ENCODE measurements around the gene MIER1. TPM values are rescaled to one million over a fixed set of nuclear protein-coding genes. Genes with fewer than 3 reads are reported as not detected.
"Not testable (repeated sequence)": the region's sequence is repeated elsewhere in the genome, so short reads cannot be mapped to it uniquely, and the experiment has no call there.

MIER1 gene
- total RNA-seq (10 to 100 TPM in 3 of 6 donors, 1 to 10 TPM in 3; 8.0 to 17.5 (median 10.2) TPM), polyA plus RNA-seq (1 to 10 TPM; 5.2 to 9.5 TPM)

DNA sequence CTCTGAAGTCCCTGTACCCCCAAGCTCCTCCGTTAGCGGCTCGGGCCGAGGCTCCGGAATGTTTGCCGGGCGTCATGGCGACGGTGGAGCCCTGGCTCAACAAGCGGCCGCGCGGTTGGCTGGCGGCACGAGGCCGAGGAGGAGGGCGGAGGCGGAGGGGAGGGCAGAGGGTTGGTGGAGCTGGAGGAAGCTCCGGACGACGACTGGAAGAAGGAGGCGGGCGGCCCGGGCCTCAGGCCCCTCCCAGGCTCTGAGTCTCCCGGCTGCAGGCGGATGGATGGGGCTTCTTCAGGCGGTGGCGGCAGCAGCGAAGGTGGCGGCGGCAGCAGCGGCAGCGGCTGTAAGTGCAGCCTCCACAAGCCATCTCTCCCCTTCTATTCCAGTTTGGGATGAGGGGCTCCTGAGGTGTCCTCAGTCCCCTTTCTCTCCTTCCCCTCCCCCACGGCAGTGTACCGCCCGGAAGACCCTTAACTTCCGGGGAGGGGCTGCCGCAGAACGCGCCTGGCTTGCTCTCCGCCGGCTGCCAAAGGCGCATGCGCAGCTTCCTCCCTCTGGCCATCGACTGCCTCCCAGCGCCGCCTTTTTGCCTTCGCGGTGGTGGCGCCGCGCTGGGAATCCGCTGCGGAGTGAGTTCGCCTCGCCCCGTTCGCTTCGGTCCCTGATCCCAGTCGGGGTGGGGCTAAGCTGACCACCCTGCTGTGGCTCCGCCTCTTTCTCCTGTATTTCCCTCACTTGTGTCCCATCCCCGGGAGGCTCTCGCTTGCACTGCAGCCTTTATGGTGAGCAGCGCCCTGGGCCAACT lies at the start of gene MIER1, which contains the start of gene DNAI4:
MIER1 (plus strand) TSS at position 235 of the 802 bp plus-strand sequence; CDS start at position 274, 39 bp downstream.
DNAI4 (minus strand) TSS at position 101 of the 802 bp plus-strand sequence; CDS start at position 76, 25 bp downstream.
- peak; percentile 97 to 99 (median 98) for DNase-seq
- Histone ChIP-seq H3K4me1 (peaks cover 0 to 8% (median 0%) of the 10 kb centered on the region in 3 donors), H3K4me3 (peak within 1 kb of the TSS; percentile 62 to 89 (median 78)), H3K27ac (peak within 1 kb of the TSS; percentile 83 to 97 (median 92)), H3K36me3 (no peaks in the 10 kb centered on the region), H3K27me3 (no peaks in the 10 kb centered on the region), H3K9me3 (no peaks in the 10 kb centered on the region)
- ATAC-seq: peak; percentile 94 to 98 (median 96)
- FAIRE-seq: peak; percentile 60
- TF ChIP-seq, protein P1, sequence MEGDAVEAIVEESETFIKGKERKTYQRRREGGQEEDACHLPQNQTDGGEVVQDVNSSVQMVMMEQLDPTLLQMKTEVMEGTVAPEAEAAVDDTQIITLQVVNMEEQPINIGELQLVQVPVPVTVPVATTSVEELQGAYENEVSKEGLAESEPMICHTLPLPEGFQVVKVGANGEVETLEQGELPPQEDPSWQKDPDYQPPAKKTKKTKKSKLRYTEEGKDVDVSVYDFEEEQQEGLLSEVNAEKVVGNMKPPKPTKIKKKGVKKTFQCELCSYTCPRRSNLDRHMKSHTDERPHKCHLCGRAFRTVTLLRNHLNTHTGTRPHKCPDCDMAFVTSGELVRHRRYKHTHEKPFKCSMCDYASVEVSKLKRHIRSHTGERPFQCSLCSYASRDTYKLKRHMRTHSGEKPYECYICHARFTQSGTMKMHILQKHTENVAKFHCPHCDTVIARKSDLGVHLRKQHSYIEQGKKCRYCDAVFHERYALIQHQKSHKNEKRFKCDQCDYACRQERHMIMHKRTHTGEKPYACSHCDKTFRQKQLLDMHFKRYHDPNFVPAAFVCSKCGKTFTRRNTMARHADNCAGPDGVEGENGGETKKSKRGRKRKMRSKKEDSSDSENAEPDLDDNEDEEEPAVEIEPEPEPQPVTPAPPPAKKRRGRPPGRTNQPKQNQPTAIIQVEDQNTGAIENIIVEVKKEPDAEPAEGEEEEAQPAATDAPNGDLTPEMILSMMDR (IDR thresholded peaks at IDR 0.05): peak in 1 of 4 donors; percentile 7
- intact Hi-C loops (cut with DNase I): no loop called here
- WGBS, 2 donors: 0 to 1% methylated on average over 46 to 64 of the region's 64 CpGs

DNA sequence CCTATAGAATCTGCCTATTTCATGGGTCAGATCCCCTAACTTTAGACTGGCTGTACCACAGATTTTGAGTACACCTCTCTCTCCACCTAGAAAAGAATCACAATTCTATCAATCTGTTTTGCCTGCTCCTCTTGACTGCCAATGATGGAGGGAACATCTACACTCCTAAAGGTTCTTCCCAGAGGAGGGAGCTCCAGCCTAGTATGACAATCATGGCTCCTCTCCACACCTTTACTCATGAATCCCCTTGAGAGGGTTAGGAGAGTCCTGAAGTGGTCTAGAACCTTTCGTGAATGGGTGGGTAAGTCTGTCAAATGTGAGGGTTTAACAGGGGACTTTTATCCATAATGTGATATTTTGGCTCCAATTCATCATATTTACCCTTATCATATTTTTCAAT lies 48.1 kb upstream of the MIER1 start:
- H3K27me3 ChIP-seq: no peaks in the 10 kb centered on the region
- H3K9me3 ChIP-seq: no peaks in the 10 kb centered on the region
- H3K27ac ChIP-seq: no peak overlapping the region
- H3K36me3 ChIP-seq: no peaks in the 10 kb centered on the region
- intact Hi-C loops (cut with DNase I): no loop called here
- WGBS, 2 donors: 76% methylated on average over 1 of the region's 1 CpG
- TF ChIP-seq, protein P1 (IDR thresholded peaks at IDR 0.05): no peak
- no peak overlapping the region for H3K4me3 ChIP-seq
- DNase-seq: no peak
- ATAC-seq: no peak
- no peak for FAIRE-seq
- H3K4me1 ChIP-seq: no peaks in the 10 kb centered on the region

DNA sequence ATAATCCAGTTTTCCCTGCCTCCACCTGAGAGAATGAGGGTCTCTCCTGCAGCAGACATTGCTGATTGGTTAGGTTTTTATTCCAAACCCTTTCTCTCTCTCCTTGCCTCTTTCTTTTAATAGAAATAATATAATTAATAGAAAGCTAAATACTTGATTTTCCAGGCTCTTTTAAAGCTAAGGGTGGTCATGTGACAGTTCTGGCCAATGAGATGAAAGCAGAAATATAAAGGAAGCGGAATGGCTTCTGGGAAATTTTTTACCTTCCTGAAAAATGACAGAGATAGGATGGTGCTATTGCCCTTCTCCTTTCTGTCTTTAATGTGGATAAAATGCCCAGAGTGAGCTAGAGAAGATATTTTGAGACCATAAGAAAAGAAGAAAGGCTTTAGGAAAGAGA lies 35.8 kb upstream of the MIER1 start:
- Histone ChIP-seq H3K36me3 (no peaks in the 10 kb centered on the region), H3K27ac (no peak overlapping the region), H3K4me3 (no peak overlapping the region), H3K9me3 (no peaks in the 10 kb centered on the region), H3K27me3 (no peaks in the 10 kb centered on the region), H3K4me1 (no peaks in the 10 kb centered on the region)
- TF ChIP-seq, protein P1 (IDR thresholded peaks at IDR 0.05): no peak
- intact Hi-C loops (cut with DNase I): no loop called here
- DNase-seq (no peak), ATAC-seq (no peak), FAIRE-seq (no peak)
- 94 to 96% methylated on average over 1 of the region's 1 CpG for WGBS, 2 donors

DNA sequence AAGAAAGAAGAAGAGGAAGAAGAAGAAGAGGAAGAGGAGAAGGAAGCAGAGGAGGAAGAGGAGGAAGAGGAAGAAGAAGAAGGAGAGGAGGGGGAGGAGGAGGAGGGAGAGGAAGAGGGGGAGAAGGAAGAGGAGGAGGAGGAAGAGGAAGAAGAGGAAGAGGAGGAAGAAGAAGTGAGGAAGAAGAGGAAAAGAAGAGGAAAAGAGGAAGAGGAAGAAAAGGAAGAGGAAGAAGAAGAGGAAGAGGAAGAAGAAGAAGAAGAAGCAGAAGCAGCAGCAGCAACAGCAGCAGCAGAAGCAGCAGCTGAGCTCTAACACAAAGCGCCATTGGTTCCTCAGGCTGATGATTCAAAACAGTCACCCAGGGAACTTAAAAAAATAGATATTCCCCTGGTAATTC lies 34.2 kb upstream of the MIER1 start:
- no peaks in the 10 kb centered on the region for H3K27me3 ChIP-seq
- FAIRE-seq (no peak), ATAC-seq (no peak), DNase-seq (no peak)
- WGBS, 2 donors: 98 to 100% methylated on average over 1 of the region's 1 CpG
- TF ChIP-seq, protein P1 (IDR thresholded peaks at IDR 0.05): no peak
- no peak overlapping the region for H3K4me3 ChIP-seq
- H3K27ac ChIP-seq: no peak overlapping the region
- no peaks in the 10 kb centered on the region for H3K9me3 ChIP-seq
- no peaks in the 10 kb centered on the region for H3K36me3 ChIP-seq
- no peaks in the 10 kb centered on the region for H3K4me1 ChIP-seq
- intact Hi-C loops (cut with DNase I): no loop called here

DNA sequence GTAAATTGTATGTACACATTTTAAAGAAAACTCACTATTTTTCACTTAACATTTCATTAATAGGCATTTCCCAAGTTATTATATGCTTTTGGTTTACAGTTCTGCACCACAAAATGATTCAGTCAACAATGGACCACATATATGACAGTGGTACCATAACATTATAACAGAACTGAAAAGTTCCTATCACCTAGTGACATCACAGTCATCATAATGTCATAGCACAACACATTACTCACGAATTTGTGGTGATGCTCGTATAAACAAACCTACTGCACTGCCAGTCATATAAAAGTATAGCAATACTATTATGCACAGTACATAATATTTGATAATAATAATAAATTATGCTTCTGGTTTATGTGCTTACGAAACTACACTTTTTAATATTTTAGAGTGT lies 31.1 kb upstream of the MIER1 start:
- intact Hi-C loops (cut with DNase I): no loop called here
- DNase-seq (no peak), FAIRE-seq (no peak), ATAC-seq (no peak)
- no peaks in the 10 kb centered on the region for H3K36me3 ChIP-seq
- H3K9me3 ChIP-seq: no peaks in the 10 kb centered on the region
- no peak overlapping the region for H3K27ac ChIP-seq
- WGBS, 2 donors: 88 to 93% methylated on average over 3 of the region's 3 CpGs
- H3K27me3 ChIP-seq: no peaks in the 10 kb centered on the region
- no peak overlapping the region for H3K4me3 ChIP-seq
- H3K4me1 ChIP-seq: no peaks in the 10 kb centered on the region
- TF ChIP-seq, protein P1 (IDR thresholded peaks at IDR 0.05): no peak

DNA sequence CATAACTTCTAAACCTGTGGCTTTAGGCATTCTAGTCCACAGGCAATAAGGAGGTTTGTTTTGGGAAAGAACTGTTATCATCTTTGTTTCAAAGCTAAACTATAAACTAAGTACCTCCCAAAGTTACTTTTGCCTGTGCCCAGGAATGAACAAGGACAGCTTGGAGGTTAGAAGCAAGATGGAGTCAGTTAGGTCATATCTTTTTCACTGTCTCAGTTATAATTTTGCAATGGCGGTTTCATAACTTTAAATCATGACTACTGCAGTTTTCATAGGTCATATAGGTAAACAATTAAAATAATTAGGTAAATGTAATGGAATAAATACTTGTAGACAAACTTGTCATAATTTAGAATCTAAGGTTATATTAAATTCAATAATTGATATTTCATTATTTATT lies 9.6 kb upstream of the MIER1 start:
- peak; percentile 93 for FAIRE-seq
- WGBS, 2 donors: 100% methylated on average over 1 of the region's 1 CpG
- intact Hi-C loops (cut with DNase I); DNase-seq; H3K27ac ChIP-seq; H3K36me3 ChIP-seq; H3K9me3 ChIP-seq; H3K27me3 ChIP-seq; ATAC-seq; H3K4me1 ChIP-seq; H3K4me3 ChIP-seq: not testable (repeated sequence)
